Measurements from ENCODE around the gene DNM3.

DNA sequence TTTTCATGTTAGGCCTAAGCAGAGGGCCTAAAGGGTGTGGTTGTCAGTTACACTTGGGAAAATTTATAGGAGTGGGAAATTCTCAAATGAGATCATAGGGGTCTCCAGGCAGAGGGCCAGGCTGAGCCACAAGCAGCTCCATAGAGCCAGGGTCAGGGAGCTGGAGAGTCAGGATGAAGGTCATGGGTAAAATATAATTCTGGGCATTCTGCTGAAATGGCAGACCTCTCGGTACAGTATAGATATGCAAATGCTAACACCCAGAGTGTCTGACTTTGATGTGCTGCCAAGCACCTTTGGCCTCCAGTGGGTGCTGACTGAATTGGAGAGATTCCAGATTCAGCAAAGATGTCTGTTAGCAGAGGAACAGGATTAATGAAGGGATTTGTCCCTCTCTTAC is 40.1 kb downstream of the DNM3 start:
- TF ChIP-seq POLR2AphosphoS5 (IDR thresholded peaks at IDR 0.05) = no peak
- TF ChIP-seq POLR2A (IDR thresholded peaks at IDR 0.05) = no peak
- TF ChIP-seq, protein P1, sequence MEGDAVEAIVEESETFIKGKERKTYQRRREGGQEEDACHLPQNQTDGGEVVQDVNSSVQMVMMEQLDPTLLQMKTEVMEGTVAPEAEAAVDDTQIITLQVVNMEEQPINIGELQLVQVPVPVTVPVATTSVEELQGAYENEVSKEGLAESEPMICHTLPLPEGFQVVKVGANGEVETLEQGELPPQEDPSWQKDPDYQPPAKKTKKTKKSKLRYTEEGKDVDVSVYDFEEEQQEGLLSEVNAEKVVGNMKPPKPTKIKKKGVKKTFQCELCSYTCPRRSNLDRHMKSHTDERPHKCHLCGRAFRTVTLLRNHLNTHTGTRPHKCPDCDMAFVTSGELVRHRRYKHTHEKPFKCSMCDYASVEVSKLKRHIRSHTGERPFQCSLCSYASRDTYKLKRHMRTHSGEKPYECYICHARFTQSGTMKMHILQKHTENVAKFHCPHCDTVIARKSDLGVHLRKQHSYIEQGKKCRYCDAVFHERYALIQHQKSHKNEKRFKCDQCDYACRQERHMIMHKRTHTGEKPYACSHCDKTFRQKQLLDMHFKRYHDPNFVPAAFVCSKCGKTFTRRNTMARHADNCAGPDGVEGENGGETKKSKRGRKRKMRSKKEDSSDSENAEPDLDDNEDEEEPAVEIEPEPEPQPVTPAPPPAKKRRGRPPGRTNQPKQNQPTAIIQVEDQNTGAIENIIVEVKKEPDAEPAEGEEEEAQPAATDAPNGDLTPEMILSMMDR (IDR thresholded peaks at IDR 0.05) = no peak
- no peak for TF ChIP-seq EP300 (IDR thresholded peaks at IDR 0.05)
